ENCODE data around the gene MOCOS. TPM values are rescaled to one million over a fixed set of nuclear protein-coding genes. Genes with fewer than 3 reads are reported as not detected.

The MOCOS gene
- total RNA-seq, 2 experiments from 2014 or later: not detected

GRCh38 chr18:36211612-36212065 is 24.3 kb downstream of the MOCOS start:
- no peak overlapping the region for H3K4me2 ChIP-seq (ENCODE audit: low read length)
- ChIA-PET POLR2A (no interaction called here), CTCF (ENCODE audit: unreplicated experiment) (no interaction called here)
- H3K27ac ChIP-seq (ENCODE audit: low read depth, low read length, poor library complexity, severe bottlenecking): no peak overlapping the region
- DNase-seq (ENCODE audit: low spot score): no peak
- no peaks in the 10 kb centered on the region for H3K36me3 ChIP-seq (ENCODE audit: insufficient read depth, low read length)
- no peak overlapping the region for H2AFZ ChIP-seq (ENCODE audit: low read length)
- H3K79me2 ChIP-seq (ENCODE audit: insufficient read depth, low read depth, low read length): no peaks in the 10 kb centered on the region
- no TSS peak for BruUV-seq (replicated peaks)
- intact Hi-C loops (cut with micrococcal nuclease; ENCODE audit: unreplicated experiment): no loop called here
- H3K9me3 ChIP-seq (ENCODE audit: low read length): no peaks in the 10 kb centered on the region
- TF ChIP-seq, protein P1, sequence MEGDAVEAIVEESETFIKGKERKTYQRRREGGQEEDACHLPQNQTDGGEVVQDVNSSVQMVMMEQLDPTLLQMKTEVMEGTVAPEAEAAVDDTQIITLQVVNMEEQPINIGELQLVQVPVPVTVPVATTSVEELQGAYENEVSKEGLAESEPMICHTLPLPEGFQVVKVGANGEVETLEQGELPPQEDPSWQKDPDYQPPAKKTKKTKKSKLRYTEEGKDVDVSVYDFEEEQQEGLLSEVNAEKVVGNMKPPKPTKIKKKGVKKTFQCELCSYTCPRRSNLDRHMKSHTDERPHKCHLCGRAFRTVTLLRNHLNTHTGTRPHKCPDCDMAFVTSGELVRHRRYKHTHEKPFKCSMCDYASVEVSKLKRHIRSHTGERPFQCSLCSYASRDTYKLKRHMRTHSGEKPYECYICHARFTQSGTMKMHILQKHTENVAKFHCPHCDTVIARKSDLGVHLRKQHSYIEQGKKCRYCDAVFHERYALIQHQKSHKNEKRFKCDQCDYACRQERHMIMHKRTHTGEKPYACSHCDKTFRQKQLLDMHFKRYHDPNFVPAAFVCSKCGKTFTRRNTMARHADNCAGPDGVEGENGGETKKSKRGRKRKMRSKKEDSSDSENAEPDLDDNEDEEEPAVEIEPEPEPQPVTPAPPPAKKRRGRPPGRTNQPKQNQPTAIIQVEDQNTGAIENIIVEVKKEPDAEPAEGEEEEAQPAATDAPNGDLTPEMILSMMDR (conservative IDR thresholded peaks at IDR 0.05; ENCODE audit: low read length): no peak
- TF ChIP-seq EZH2phosphoT487 (IDR thresholded peaks at IDR 0.05; ENCODE audit: borderline replicate concordance, low read depth, low read length): no peak
- no peaks in the 10 kb centered on the region for H3K4me1 ChIP-seq (ENCODE audit: insufficient read depth, low read length, poor library complexity, severe bottlenecking)
- no peaks in the 10 kb centered on the region for H3K9me2 ChIP-seq (ENCODE audit: insufficient read depth, low read length)
- H4K20me1 ChIP-seq (ENCODE audit: insufficient read depth, low read length): no peaks in the 10 kb centered on the region
- H3K4me3 ChIP-seq (ENCODE audit: low read depth, low read length, poor library complexity, severe bottlenecking): no peak overlapping the region

- Histone ChIP-seq H3K9me3 (ENCODE audit: low read length) (no peaks in the 10 kb centered on the region), H3K4me3 (ENCODE audit: low read depth, low read length, poor library complexity, severe bottlenecking) (no peak overlapping the region), H3K4me2 (ENCODE audit: low read length) (no peak overlapping the region), H2AFZ (ENCODE audit: low read length) (no peak overlapping the region), H4K20me1 (ENCODE audit: insufficient read depth, low read length) (no peaks in the 10 kb centered on the region), H3K36me3 (ENCODE audit: insufficient read depth, low read length) (no peaks in the 10 kb centered on the region), H3K27ac (ENCODE audit: low read depth, low read length, poor library complexity, severe bottlenecking) (no peak overlapping the region), H3K79me2 (ENCODE audit: insufficient read depth, low read depth, low read length) (no peaks in the 10 kb centered on the region), H3K4me1 (ENCODE audit: insufficient read depth, low read length, poor library complexity, severe bottlenecking) (no peaks in the 10 kb centered on the region), H3K9me2 (ENCODE audit: insufficient read depth, low read length) (no peaks in the 10 kb centered on the region)
- no peak for TF ChIP-seq EZH2phosphoT487 (IDR thresholded peaks at IDR 0.05; ENCODE audit: borderline replicate concordance, low read depth, low read length)
- TF ChIP-seq, protein P1 (conservative IDR thresholded peaks at IDR 0.05; ENCODE audit: low read length): no peak
- no peak for DNase-seq (ENCODE audit: low spot score)
- ChIA-PET CTCF (ENCODE audit: unreplicated experiment) (no interaction called here), POLR2A (no interaction called here)
- BruUV-seq (replicated peaks): no TSS peak
- intact Hi-C loops (cut with micrococcal nuclease; ENCODE audit: unreplicated experiment): no loop called here
Measured at GRCh38 chr18:36212301-36213171, 25.2 kb downstream of the MOCOS start.

GRCh38 chr18:36214811-36215210 is 27.5 kb downstream of the MOCOS start:
- no peaks in the 10 kb centered on the region for H3K9me2 ChIP-seq (ENCODE audit: insufficient read depth, low read length)
- no peak for DNase-seq (ENCODE audit: low spot score)
- H3K9me3 ChIP-seq (ENCODE audit: low read length): no peaks in the 10 kb centered on the region
- TF ChIP-seq EZH2phosphoT487 (IDR thresholded peaks at IDR 0.05; ENCODE audit: borderline replicate concordance, low read depth, low read length): no peak
- TF ChIP-seq, protein P1 (conservative IDR thresholded peaks at IDR 0.05; ENCODE audit: low read length): no peak
- H4K20me1 ChIP-seq (ENCODE audit: insufficient read depth, low read length): no peaks in the 10 kb centered on the region
- no TSS peak for BruUV-seq (replicated peaks)
- ChIA-PET CTCF (ENCODE audit: unreplicated experiment) (no interaction called here), POLR2A (no interaction called here)
- intact Hi-C loops (cut with micrococcal nuclease; ENCODE audit: unreplicated experiment): no loop called here
- H2AFZ ChIP-seq (ENCODE audit: low read length): no peak overlapping the region
- no peaks in the 10 kb centered on the region for H3K36me3 ChIP-seq (ENCODE audit: insufficient read depth, low read length)
- H3K4me3 ChIP-seq (ENCODE audit: low read depth, low read length, poor library complexity, severe bottlenecking): no peak overlapping the region
- H3K27ac ChIP-seq (ENCODE audit: low read depth, low read length, poor library complexity, severe bottlenecking): no peak overlapping the region
- H3K4me2 ChIP-seq (ENCODE audit: low read length): no peak overlapping the region
- H3K79me2 ChIP-seq (ENCODE audit: insufficient read depth, low read depth, low read length): no peaks in the 10 kb centered on the region
- H3K4me1 ChIP-seq (ENCODE audit: insufficient read depth, low read length, poor library complexity, severe bottlenecking): no peaks in the 10 kb centered on the region
